ENCODE results near the gene UBE3C.
"Not testable (repeated sequence)": the region's sequence is repeated elsewhere in the genome, so short reads cannot be mapped to it uniquely, and the experiment has no call there.

UBE3C gene

DNA sequence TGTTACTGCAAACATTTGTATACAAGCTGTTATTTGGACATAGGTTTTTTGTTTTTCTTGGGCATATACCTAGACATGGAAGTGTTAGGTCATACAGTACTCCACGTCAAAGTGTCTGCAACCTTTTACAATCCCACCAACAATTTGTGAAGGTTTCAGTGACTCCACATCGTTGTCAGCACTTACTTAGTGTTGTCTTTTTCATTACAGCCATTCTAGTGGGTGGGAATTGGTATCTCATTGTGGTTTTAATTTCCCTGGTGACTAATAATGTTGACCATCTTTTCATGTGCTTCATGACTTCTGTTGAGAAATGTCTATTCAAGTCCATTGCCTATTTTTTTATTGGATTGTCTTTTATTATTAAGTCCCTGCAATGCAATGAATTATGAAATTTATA, 95.0 kb downstream of the UBE3C start:
- Mint-ChIP-seq H3K27me3 (no peaks in the 10 kb centered on the region), H3K4me1 (no peaks in the 10 kb centered on the region), H3K9me3 (no peaks in the 10 kb centered on the region)

DNA sequence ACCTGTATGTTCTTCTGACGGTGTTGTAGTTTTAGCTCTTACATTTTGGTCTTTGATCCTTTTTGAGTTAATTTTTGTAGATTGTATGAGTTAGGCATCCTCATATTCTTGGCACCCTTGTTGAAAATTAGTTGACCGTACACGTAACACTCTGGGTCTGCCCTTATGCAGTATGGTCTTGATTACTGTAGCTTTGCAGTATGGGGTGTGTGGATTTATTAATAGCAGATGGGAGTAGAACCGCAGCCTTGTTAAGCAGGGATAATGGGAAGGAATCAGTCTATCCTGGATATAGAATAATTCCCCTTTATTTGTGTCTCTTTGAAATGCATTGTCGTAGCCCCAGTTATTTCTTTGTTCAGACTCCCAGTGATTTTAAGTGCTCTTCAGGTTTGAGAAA, 95.5 kb downstream of the UBE3C start:
- Mint-ChIP-seq H3K9me3 (no peaks in the 10 kb centered on the region), H3K4me1 (no peaks in the 10 kb centered on the region), H3K27ac (no peak overlapping the region), H3K27me3 (no peaks in the 10 kb centered on the region), H3K4me3 (no peak overlapping the region)
- ATAC-seq (no peak), DNase-seq (no peak)

More for the DNA sequence above, 95.0 kb downstream of the UBE3C start:
- no peak overlapping the region for H3K27ac Mint-ChIP-seq
- H3K4me3 Mint-ChIP-seq, result no peak overlapping the region
- no peak for DNase-seq
- no peak for ATAC-seq

DNA sequence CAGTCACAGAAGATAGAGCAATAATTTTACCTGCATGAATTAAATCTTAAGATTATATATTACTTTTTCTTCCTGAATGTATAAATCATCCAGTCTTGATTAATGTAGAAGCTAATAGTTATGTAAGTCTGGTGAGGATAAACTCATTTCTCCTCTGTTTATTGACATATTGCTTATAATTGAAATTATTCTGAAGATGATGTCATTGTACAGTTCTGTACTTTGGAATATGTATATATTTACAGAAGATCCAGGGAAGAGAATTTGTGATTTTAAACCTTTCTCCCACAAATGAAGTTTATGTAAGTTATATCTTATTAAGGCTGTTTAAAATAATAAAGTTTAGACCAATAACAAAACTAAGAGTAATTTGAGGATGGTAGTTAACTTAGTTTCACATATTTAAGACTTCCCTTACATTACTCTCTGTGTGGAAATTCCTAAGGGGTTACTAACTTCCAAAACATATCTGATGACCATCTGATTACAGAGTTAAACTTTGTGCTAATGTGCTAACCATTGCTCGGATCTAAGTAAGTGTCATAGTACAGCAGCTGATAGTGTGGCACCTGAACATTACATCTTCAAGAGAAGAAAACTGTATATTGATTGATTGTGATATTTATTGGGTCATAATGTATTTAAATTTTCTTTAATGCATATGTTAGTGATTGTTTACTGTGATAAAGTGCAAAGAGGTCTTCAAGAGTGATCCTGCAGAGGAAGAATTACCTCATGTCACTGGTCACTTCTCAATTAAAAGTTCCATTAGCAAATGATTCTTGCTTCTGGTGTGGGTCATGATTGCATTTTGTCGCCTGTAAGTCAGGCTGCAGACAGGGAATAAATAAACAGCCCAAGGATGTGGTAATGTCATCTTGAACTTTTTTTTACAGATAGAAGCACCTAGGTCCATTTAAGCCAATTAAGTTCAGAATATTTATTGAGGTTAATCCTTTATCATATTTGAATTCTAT, 96.9 kb downstream of the UBE3C start:
- H3K9me3 Mint-ChIP-seq, result no peaks in the 10 kb centered on the region
- no peaks in the 10 kb centered on the region for H3K27me3 Mint-ChIP-seq
- DNase-seq, result no peak
- H3K4me1 Mint-ChIP-seq, result no peaks in the 10 kb centered on the region
- no peak overlapping the region for H3K27ac Mint-ChIP-seq
- no peak for ATAC-seq
- no peak overlapping the region for H3K4me3 Mint-ChIP-seq

DNA sequence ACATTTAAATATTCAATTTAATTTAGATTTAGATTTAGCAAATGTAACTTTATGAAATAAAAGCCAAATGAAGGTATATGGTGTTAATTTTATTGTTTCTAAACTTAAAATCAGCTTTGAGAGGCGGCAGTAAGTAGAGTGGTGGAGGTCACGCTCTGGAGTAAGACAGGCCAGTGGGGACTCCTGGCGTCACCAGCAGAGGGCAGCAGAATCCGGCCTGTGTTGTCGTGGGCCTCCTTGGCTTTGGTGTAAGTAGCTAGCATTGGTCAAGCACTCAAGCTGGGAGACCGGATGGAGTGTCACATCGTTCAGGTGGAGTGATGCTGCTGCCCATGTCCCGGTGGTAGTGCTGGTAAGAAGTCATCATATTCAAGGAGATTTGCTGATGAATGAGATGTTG, 99.4 kb downstream of the UBE3C start:
- Mint-ChIP-seq H3K27me3 (no peaks in the 10 kb centered on the region), H3K27ac (peak overlapping the region in 1 of 2 donors; percentile 70)
- ATAC-seq, result no peak

DNA sequence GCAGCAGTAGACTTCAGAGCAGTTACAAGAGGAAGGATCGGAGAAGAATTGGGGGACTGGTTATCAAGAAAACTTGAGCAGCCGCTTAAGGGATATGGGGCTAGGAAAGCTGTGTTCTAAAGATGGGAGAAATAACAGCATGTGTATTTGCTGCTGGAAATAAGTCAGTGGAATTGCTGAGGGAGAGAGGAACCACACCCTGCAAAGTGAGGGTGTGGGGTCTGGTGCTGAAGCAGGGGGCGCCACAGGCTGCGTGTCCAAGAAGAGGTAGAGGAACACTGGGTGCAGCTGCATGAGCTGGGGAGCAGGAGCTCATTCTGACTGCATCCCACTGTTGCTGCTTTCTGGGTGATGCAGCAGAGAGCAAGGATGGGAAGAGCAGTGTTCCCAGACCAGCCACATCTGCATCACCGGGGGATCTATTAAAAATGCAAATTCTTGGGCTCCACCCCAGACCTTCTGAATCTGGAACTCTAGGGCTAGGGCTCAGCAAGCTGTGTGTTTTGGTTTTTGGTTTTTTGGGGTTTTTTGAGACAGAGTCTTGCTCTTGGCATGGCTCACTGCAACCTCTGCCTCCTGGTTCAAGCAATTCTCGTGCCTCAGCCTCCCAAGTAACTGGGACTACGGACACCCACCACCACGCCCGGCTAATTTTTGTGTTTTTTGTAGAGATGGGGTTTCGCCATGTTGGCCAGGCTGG, 101.0 kb downstream of the UBE3C start:
- H3K27ac Mint-ChIP-seq, result peak overlapping the region; percentile 20 to 34

More for the DNA sequence above, 99.4 kb downstream of the UBE3C start:
- H3K4me3 Mint-ChIP-seq, result no peak overlapping the region
- no peaks in the 10 kb centered on the region for H3K9me3 Mint-ChIP-seq
- no peaks in the 10 kb centered on the region for H3K4me1 Mint-ChIP-seq
- no peak for DNase-seq

DNA sequence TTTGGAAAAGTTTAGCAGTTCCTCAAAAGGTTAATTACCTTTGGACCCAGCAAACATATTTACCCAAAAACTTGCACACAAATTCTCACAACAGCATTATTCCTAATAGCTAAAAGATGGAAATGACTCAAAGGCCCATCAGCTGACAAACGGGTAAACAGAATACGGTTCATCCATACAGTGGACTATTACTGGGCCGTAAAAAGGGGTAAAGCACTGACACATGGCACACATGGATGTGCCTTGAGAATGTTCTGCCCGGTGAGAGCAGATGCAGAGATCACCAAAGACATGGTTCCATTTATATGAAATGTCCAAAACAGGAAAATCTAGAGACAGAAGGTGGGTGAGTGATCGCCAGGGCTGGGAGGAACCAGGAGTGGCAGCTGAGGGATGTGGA, 102.9 kb downstream of the UBE3C start:
- Mint-ChIP-seq H3K4me1 (no peaks in the 10 kb centered on the region), H3K4me3 (no peak overlapping the region), H3K9me3 (no peaks in the 10 kb centered on the region), H3K27ac (no peak overlapping the region), H3K27me3 (no peaks in the 10 kb centered on the region)
- DNase-seq (no peak), ATAC-seq (no peak)

More for the DNA sequence above, 101.0 kb downstream of the UBE3C start:
- H3K4me1 Mint-ChIP-seq, result no peaks in the 10 kb centered on the region
- no peak for ATAC-seq
- no peaks in the 10 kb centered on the region for H3K9me3 Mint-ChIP-seq
- DNase-seq, result no peak
- no peaks in the 10 kb centered on the region for H3K27me3 Mint-ChIP-seq
- H3K4me3 Mint-ChIP-seq, result no peak overlapping the region

DNA sequence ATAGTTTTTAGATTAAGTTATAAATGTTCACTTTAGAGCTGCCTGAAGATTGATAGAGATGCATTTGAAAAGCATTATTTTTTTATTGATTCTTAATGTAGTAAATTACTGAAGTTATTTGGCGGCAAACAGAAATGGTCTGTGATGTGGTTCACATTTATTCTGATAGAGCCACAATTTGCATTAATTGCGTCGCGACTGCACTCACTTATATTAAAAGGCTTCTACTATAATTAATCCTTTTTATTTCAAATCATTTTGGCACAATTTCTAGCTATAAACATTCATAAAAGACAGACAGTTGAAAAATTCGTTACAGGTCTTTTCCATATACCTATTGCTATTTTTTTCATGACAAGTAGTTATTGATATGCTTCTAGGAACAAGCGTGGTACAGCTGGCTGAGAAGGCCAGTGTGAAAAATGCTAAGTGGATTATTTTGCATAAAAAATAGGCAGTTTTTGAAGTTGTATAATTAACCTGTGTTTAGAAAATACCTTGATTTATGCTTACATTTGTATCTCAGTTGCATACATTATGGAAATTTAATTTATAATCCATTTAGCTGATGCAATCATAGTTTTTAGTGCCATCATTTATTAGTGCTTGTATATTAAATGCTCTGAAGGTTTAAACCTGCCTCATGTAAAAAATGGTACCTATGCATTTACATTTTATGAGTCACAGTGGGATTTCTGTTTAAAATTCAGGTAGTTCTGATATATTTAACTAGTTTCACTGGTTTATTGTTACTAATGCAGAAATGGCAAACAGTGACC, 106.0 kb downstream of the UBE3C start:
- ATAC-seq (no peak), DNase-seq (no peak)
- Mint-ChIP-seq H3K9me3 (no peaks in the 10 kb centered on the region), H3K4me1 (no peaks in the 10 kb centered on the region), H3K4me3 (no peak overlapping the region), H3K27me3 (no peaks in the 10 kb centered on the region), H3K27ac (peak overlapping the region in 1 of 2 donors; percentile 13)

DNA sequence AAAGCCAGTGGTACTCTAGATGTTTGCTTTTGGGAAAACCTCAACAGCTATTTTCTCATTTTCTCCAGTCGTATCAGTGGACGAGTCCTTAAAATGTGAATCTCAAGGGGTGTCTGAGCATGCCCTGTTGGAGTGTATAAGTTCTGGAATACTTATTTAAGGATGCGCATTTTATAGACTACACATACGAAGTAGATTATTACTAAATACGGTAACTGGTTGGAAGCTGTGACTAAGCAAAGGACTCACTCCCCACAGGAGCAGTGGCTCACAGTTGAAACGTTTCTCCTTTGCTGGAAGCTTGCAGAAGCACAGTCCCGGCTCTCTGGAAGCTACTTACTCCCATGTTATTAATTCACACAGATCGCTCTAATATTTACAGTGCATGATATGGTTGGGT, 107.3 kb downstream of the UBE3C start:
- DNase-seq, result no peak
- ATAC-seq, result no peak
- Mint-ChIP-seq H3K27ac (no peak overlapping the region), H3K4me1 (no peaks in the 10 kb centered on the region), H3K4me3 (no peak overlapping the region), H3K27me3 (no peaks in the 10 kb centered on the region), H3K9me3 (no peaks in the 10 kb centered on the region)

DNA sequence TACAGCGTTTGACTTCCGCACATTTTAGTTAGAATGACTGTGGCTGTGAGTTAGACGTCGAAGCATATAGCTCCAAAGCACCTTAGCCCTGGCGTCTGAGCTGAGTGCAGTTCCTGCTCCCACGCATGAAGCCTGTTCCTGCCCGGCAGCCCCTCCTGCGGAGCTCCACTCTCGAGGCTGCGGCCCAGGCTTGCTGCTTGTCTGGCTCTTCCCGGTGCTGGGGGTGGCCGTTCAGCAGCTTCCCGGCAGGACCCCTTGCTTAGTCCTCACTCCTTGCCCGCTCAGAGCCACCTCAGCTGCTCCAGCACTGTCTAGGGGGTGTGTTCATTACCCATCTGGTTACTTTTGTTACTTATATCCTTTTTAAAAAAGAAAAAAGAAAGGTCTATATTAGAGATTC, 109.9 kb downstream of the UBE3C start:
- Mint-ChIP-seq H3K27me3 (no peaks in the 10 kb centered on the region), H3K9me3 (no peaks in the 10 kb centered on the region), H3K27ac (no peak overlapping the region), H3K4me1 (no peaks in the 10 kb centered on the region), H3K4me3 (no peak overlapping the region)
- ATAC-seq (no peak), DNase-seq (no peak)

DNA sequence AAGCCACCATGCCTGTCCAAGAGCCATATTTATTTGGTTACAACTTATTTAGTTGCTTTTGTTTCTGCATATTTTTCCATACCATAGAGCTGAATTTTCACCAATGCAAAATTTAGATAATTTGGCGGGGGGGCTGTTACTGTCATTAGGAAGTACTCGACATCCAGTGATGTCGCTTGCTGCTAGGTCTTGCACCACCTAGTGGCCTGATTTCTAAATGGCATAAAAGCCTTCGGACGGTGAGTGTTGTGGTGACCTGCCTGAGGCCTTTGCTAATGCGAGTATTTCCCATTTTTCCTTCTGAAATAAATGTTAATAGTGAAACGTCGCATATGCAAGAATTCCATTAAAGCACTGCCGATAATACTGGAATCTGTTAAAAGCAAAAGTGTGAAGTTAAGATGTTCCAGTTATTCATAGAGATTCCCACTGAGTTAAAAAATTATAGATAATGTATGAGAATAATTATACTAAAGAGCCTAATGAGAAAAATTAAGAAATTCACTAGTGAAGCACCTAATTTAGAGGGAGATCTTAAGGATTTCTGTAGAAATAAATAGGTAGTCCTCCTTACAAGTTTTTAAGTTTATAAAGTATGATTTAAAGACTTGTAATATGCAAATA, 112.0 kb downstream of the UBE3C start:
- H3K4me3 Mint-ChIP-seq, result no peak overlapping the region
- no peaks in the 10 kb centered on the region for H3K9me3 Mint-ChIP-seq
- no peak overlapping the region for H3K27ac Mint-ChIP-seq
- H3K4me1 Mint-ChIP-seq, result no peaks in the 10 kb centered on the region
- ATAC-seq, result peak; percentile 73
- no peaks in the 10 kb centered on the region for H3K27me3 Mint-ChIP-seq
- peak; percentile 44 to 51 for DNase-seq

DNA sequence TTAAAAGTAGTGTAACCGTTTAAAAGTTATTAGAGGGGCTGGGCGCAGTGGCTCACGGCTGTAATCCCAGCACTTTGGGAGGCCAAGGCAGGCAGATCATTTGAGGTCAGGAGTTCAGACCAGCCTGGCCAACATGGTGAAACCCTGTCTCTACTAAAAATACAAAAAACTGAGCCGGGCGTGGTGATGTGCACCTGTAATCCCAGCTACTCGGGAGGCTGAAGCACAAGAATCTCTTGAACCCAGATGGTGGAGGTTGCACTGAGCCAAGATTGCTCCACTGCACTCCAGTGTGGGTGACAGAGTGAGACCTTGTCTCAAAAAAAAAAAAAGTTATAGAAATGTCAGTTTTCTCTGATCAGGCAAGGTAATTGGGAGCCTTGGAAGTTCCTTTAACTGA, 113.1 kb downstream of the UBE3C start:
- ATAC-seq, H3K4me1 Mint-ChIP-seq, H3K27ac Mint-ChIP-seq, H3K4me3 Mint-ChIP-seq, DNase-seq, H3K9me3 Mint-ChIP-seq, H3K27me3 Mint-ChIP-seq: not testable (repeated sequence)

DNA sequence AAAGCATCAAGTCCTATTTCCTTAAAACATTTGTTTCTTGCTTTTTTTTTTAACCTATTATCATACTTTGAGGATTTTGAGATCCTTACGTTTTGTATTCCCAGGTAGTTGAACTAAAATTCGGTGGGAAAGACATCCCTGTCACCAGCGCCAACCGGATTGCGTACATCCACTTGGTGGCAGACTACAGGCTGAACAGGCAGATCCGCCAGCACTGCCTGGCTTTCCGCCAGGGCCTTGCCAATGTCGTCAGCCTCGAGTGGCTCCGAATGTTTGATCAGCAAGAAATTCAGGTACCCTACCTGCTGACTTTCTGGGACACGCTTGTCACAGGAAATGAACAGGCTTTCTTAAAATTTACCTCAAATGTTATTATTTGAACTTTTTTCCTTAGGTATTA, 115.1 kb downstream of the UBE3C start:
- ATAC-seq, result no peak
- Mint-ChIP-seq H3K4me1 (no peaks in the 10 kb centered on the region), H3K27me3 (no peaks in the 10 kb centered on the region), H3K9me3 (no peaks in the 10 kb centered on the region), H3K27ac (no peak overlapping the region), H3K4me3 (no peak overlapping the region)
- no peak for DNase-seq

DNA sequence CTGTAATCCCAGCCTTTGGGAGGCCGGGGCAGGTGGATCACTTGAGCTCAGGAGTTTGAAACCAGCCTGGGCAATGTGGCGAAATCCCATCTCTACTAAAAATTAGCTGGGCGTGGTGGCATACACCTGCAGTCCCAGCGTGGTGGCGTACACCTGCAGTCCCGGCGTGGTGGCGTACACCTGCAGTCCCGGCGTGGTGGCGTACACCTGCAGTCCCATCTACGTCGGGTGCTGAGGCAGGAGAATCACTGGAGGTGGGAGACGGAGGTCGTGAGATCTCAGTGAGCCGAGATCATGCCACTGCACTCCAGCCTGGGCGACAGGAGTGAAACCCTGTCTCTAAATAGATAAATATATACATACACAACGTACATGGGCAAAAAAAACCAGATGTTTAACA, 116.1 kb downstream of the UBE3C start:
- H3K4me1 Mint-ChIP-seq, ATAC-seq, DNase-seq, H3K4me3 Mint-ChIP-seq, H3K9me3 Mint-ChIP-seq, H3K27me3 Mint-ChIP-seq: not testable (repeated sequence)
- H3K27ac Mint-ChIP-seq, result peak overlapping the region in 1 of 2 donors; percentile 19

DNA sequence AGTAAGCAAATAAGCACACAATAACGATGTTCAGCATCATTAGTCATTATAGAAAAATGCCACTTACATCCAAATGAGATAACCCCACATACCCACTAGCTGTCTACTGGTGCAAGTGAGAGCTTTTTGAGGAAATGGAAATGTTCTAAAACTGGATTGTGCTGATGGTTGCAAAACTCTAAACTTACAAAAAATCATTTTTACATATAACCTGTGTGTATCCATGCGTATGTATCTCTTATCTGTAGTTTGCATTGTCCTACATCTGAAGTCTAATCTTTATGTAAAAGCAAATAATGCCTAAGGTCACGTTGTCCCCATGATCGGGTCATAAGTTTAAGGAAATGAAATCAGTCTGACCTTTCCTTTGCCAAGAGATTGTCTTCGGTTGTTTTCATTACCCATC, 116.5 kb downstream of the UBE3C start:
- Mint-ChIP-seq H3K4me1 (no peaks in the 10 kb centered on the region), H3K27me3 (no peaks in the 10 kb centered on the region), H3K27ac (no peak overlapping the region), H3K4me3 (no peak overlapping the region), H3K9me3 (no peaks in the 10 kb centered on the region)
- no peak for ATAC-seq
- DNase-seq, result no peak

DNA sequence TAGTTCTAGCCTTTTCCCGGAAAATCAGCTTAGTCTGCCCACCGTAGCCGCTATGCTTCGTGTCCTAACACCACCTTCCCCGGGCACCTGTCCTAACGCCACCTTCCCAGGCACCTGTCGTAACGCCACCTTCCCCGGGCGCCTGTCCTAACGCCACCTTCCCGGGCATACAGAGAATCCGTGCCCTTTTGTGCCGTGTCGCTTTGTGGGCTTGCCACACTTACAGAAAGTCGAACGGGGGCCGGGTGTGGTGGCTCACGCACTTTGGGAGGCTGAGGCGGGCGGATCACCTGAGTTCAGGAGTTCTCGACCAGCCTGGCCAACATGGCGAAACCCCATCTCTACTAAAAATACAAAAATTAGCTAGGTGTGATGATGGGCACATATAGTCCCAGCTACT, 124.4 kb downstream of the UBE3C start:
- H3K4me3 Mint-ChIP-seq, result no peak overlapping the region
- no peaks in the 10 kb centered on the region for H3K4me1 Mint-ChIP-seq
- DNase-seq (no peak), ATAC-seq (no peak)
- H3K9me3 Mint-ChIP-seq, result no peaks in the 10 kb centered on the region
- H3K27ac Mint-ChIP-seq, result no peak overlapping the region
- no peaks in the 10 kb centered on the region for H3K27me3 Mint-ChIP-seq
